GM12878 (cell line): ENCODE measurements around the gene SPHKAP. TPM values are rescaled to one million over a fixed set of nuclear protein-coding genes. Genes with fewer than 3 reads are reported as not detected.
"Not testable (repeated sequence)": the region's sequence is repeated elsewhere in the genome, so short reads cannot be mapped to it uniquely, and the experiment has no call there.

ENCODE experiments used
- ATAC-seq: fragments of 200-7000 bp; cut with Tn5 transposase; 3 replicates; pipeline ENCODE4 v1.9.1; 2020; ENCODE audit warnings: mild to moderate bottlenecking, moderate library complexity
- BruUV-seq: library from RNA; stranded (reverse); fragments of 400-500 nt; replicated peaks from 2 replicates; lab custom pipeline; 2021; lab: Mats Ljungman, UMichigan
- CTCF ChIA-PET: fragments of 300-600 bp; sonication (Branson Sonifier 250); formaldehyde crosslinking; extraction: SDS; loops from one replicate; lab custom pipeline; 2021; ENCODE audit warnings: inconsistent platforms; lab: Yijun Ruan, JAX
- POLR2A ChIA-PET: fragments of 350-600 bp; formaldehyde crosslinking; extraction: SDS; loops from one replicate; lab custom pipeline; 2021; ENCODE audit warnings: inconsistent platforms; lab: Charles Lee
- RAD21 ChIA-PET: fragments of 300-600 bp; sonication (Branson Sonifier 250); formaldehyde crosslinking; loops from one replicate; lab custom pipeline; 2023; ENCODE audit warnings: antibody characterized with exemption; ENCODE audit not compliant: unreplicated experiment; lab: Charles Lee
- SMC1A ChIA-PET: fragments of 300-600 bp; sonication (Branson Sonifier 250); formaldehyde crosslinking; loops from one replicate; lab custom pipeline; 2023; ENCODE audit not compliant: unreplicated experiment, uncharacterized antibody; lab: Charles Lee
- DNase-seq: peaks from one replicate; pipeline ENCODE4 v3.0.0-alpha.2; 2011; ENCODE audit warnings: low read depth, low spot score
- FAIRE-seq: peaks from 3 replicates; lab custom pipeline; 2011; peaks lifted over from hg19 to GRCh38; lab: Jason Lieb, UNC
- H2AFZ ChIP-seq: 2 replicates; pipeline ENCODE4 v1.6.0; 2011; ENCODE audit warnings: low read depth, low read length, control low read depth; ENCODE audit not compliant: control insufficient read depth
- H3K27ac ChIP-seq: 2 replicates; pipeline ENCODE4 v1.5.1; 2011; ENCODE audit warnings: control low read depth; ENCODE audit not compliant: control insufficient read depth, insufficient read depth
- H3K27me3 ChIP-seq, 2 experiments: replicated peaks in 1 of 2; 2 replicates each; pipeline versions ENCODE4 v1.6.0 to v1.6.1; 2011; ENCODE audit warnings: low read length in 1 of 2; ENCODE audit not compliant: control insufficient read depth in 2 of 2, insufficient read depth in 2 of 2
- H3K36me3 ChIP-seq, 2 experiments: 2 replicates each; pipeline ENCODE4 v1.5.1; 2011; ENCODE audit warnings: low read length in 1 of 2; ENCODE audit not compliant: control insufficient read depth in 2 of 2, insufficient read depth in 2 of 2
- H3K4me1 ChIP-seq: 2 replicates; pipeline ENCODE4 v1.6.1; 2011; ENCODE audit warnings: mild to moderate bottlenecking, low read length, moderate library complexity, mixed read lengths; ENCODE audit not compliant: control insufficient read depth, insufficient read depth
- H3K4me2 ChIP-seq: 2 replicates; pipeline ENCODE4 v1.6.0; 2011; ENCODE audit warnings: control low read depth; ENCODE audit not compliant: control insufficient read depth, insufficient read depth
- H3K4me3 ChIP-seq: fragments of 200-600 bp; sonication (generic); 2 replicates; pipeline ENCODE4 v1.5.1; 2016
- H3K79me2 ChIP-seq: 2 replicates; pipeline ENCODE4 v1.6.0; 2011; ENCODE audit warnings: low read length; ENCODE audit not compliant: control insufficient read depth, insufficient read depth
- H3K9ac ChIP-seq: 2 replicates; pipeline ENCODE4 v1.8.0; 2011; ENCODE audit warnings: low read length, control low read depth, mixed read lengths; ENCODE audit not compliant: control insufficient read depth, insufficient read depth
- H3K9me3 ChIP-seq: replicated peaks from 3 replicates; pipeline ENCODE4 v1.5.1; 2011; ENCODE audit warnings: mild to moderate bottlenecking, low read length; ENCODE audit not compliant: control insufficient read depth, insufficient read depth
- H4K20me1 ChIP-seq: 2 replicates; pipeline ENCODE4 v1.6.0; 2011; ENCODE audit not compliant: control insufficient read depth, insufficient read depth
- BCL11A ChIP-seq: IDR thresholded peaks from 2 replicates; pipeline ENCODE4 v1.6.1; 2011; ENCODE audit warnings: low read depth, low read length
- HCFC1 ChIP-seq: fragments of 150-350 bp; IDR thresholded peaks from 2 replicates; pipeline ENCODE4 v1.6.1; 2014; ENCODE audit warnings: low read length
- HDAC2 ChIP-seq: fragments of 200-600 bp; sonication (generic); IDR thresholded peaks from 2 replicates; pipeline ENCODE4 v1.6.1; 2017
- JUND ChIP-seq: IDR thresholded peaks from 2 replicates; pipeline ENCODE4 v1.6.1; 2012; ENCODE audit warnings: low read depth, mild to moderate bottlenecking, low read length, improper control_type of control experiment, moderate library complexity
- KDM1A ChIP-seq: fragments of 200-600 bp; sonication (generic); IDR thresholded peaks from 2 replicates; pipeline ENCODE4 v1.6.1; 2016; ENCODE audit warnings: borderline replicate concordance
- NBN ChIP-seq: fragments of 450-650 bp; IDR thresholded peaks from 2 replicates; pipeline ENCODE4 v1.6.1; 2016
- POLR2AphosphoS5 ChIP-seq: IDR thresholded peaks from 2 replicates; pipeline ENCODE4 v1.6.1; 2011; ENCODE audit warnings: mild to moderate bottlenecking, low read length, inconsistent platforms
- SMAD1 ChIP-seq: fragments of 450-650 bp; IDR thresholded peaks from 2 replicates; pipeline ENCODE4 v1.6.1; 2018; ENCODE audit warnings: mild to moderate bottlenecking, low read depth; ENCODE audit not compliant: partially characterized antibody
- SP1 ChIP-seq: IDR thresholded peaks from one replicate; pipeline ENCODE4 v1.6.1; 2011; ENCODE audit warnings: low read depth, low read length
- SUZ12 ChIP-seq: fragments of 200-600 bp; sonication (generic); IDR thresholded peaks from one replicate; pipeline ENCODE4 v1.6.1; 2018; ENCODE audit warnings: antibody characterized with exemption, mild to moderate bottlenecking; ENCODE audit not compliant: unreplicated experiment
- WGBS: methylation state at CpG from one replicate; pipeline ENCODE4 v1.1.6; 2016; ENCODE audit warnings: low lambda C conversion rate; ENCODE audit not compliant: insufficient replicate concordance, insufficient coverage; ENCODE audit errors: missing lambda C conversion rate; 5-methylcytosine and 5-hydroxymethylcytosine counted together
- in situ Hi-C: fragments of 300-500 bp; cut with MboI; formaldehyde crosslinking; loops from 9 replicates; pipeline ENCODE4 v1.14.3; 2018; ENCODE audit warnings: mixed read lengths
- intact Hi-C: fragments of 100-400 bp; cut with micrococcal nuclease; formaldehyde crosslinking; loops from one replicate; pipeline ENCODE4 v1.14.2; 2022; ENCODE audit not compliant: unreplicated experiment
- polyA plus RNA-seq, 11 experiments: library from polyadenylated mRNA; depleted of rRNA in 4 of 11; unstranded in 6 of 11; stranded (reverse) in 5 of 11; fragments of >200 nt; fragmentation: Nextera tagmentation in 4 of 11; fragmentation: Illumina TruSeq in 1 of 11; extraction: Ambion mirVana in 4 of 11; extraction: Trizol in 1 of 11; gene quantifications; 1 replicate in 1 of 11; 2 replicates in 10 of 11; pipeline versions ENCODE4 v1.2.1 to v1.2.3, GENCODE V29; 2011 to 2016; ENCODE audit warnings: inconsistent platforms in 2 of 11, missing spikeins in 2 of 11, low read depth in 1 of 11
- total RNA-seq, 4 experiments: library from RNA; depleted of rRNA in 3 of 4; stranded (reverse); fragments of >200 nt in 3 of 4; fragmentation: Illumina TruSeq in 1 of 4; extraction: Trizol in 1 of 4; gene quantifications; 2 replicates each; pipeline versions ENCODE4 v1.2.1 to v1.2.3, GENCODE V29; 2013 to 2021
- TF ChIP-seq, protein P1 (sequence below): fragments of 450-650 bp; formaldehyde crosslinking; IDR thresholded peaks from 2 replicates; pipeline ENCODE4 v1.4.0; 2022; ENCODE audit warnings: mild to moderate bottlenecking, moderate library complexity
- TF ChIP-seq, protein P2 (sequence below): IDR thresholded peaks from 2 replicates; pipeline ENCODE4 v1.6.1; 2012; ENCODE audit warnings: low read depth, low read length, improper control_type of control experiment

SPHKAP gene
- total and polyA plus RNA-seq, 10 of the 15 experiments (the other 5 are each of a cell fraction or from before 2014, with no cell fraction given) = 0.03 TPM; not detected in 9

DNA sequence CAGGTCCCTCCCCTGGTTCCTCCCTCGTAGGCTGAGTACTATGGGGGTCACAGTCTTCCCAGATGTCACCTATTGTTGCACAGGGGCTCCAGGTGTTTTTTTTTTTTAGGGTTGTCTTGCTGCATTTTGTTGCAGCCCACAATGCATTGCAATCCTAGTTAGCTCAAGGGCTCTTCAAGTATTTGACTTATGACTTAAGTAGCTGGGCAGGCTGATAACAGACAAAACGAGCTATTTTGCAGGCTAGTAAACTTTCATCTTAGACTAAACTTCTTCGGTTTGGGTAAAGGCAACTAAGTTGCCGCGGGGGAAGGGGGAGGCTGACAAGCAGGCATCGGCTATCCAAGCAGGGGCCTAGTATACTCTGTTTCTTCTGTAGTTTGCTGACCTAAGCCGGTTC, 245.2 kb downstream of the SPHKAP start:
- H3K9ac ChIP-seq, FAIRE-seq, BruUV-seq, H4K20me1 ChIP-seq, ATAC-seq, H3K4me1 ChIP-seq, H3K79me2 ChIP-seq, H2AFZ ChIP-seq, H3K27me3 ChIP-seq, RAD21 ChIA-PET, CTCF ChIA-PET, DNase-seq, H3K27ac ChIP-seq, H3K4me2 ChIP-seq, H3K36me3 ChIP-seq, H3K4me3 ChIP-seq, H3K9me3 ChIP-seq: not testable (repeated sequence)
- in situ Hi-C loops (loop anchor here (25.0 kb wide), 1 partner anchor 726 kb away; no protein-coding TSS in a partner anchor), intact Hi-C loops (loop anchor here (5.0 kb wide), 2 partner anchors 101 to 721 kb away; no protein-coding TSS in a partner anchor)
- WGBS = 50% methylated on average over 7 of the region's 7 CpGs
- SMC1A ChIA-PET = interaction anchor here (2.0 kb wide), 1 partner anchor 10 kb away, joined by 5 read pairs; no protein-coding TSS in a partner anchor
- POLR2A ChIA-PET = interaction anchor here (0.7 kb wide), 1 partner anchor 718 kb away, joined by 4 read pairs; no protein-coding TSS in a partner anchor

DNA sequence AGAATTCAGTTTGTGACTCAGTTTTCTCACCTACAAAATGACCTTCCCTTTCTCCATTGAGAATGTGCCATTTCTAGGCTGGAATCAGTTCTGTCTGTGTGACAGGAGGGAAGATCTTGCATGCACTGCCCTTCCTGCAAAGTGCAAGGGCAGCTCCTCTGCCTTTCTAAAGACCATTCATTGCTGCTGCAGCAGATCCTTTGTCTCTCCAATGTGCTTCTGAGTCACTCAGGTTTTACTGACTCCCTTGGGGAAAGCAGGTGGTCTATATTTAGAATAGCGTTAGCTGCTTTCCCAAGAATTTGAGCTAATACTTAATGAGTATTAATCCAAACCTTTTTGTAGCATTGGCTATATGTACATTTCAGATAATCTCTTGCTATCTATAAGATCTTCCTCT, 247.6 kb downstream of the SPHKAP start:
- BruUV-seq = no TSS peak
- no peaks in the 10 kb centered on the region for H3K9me3 ChIP-seq
- H4K20me1 ChIP-seq = no peaks in the 10 kb centered on the region
- H3K79me2 ChIP-seq = no peaks in the 10 kb centered on the region
- no peak overlapping the region for H3K9ac ChIP-seq
- intact Hi-C loops (no loop called here), in situ Hi-C loops (loop anchor here (25.0 kb wide), 1 partner anchor 728 kb away; no protein-coding TSS in a partner anchor)
- 0% methylated on average over 1 of the region's 1 CpG for WGBS
- no peak for FAIRE-seq
- DNase-seq = no peak
- H2AFZ ChIP-seq = no peak overlapping the region
- H3K27ac ChIP-seq = no peak overlapping the region
- POLR2A ChIA-PET = no interaction called here
- H3K4me1 ChIP-seq = no peaks in the 10 kb centered on the region
- H3K27me3 ChIP-seq = peaks cover 0 to 1% of the 10 kb centered on the region in 2 experiments; a peak in 2 of 4 replicates
- SMC1A ChIA-PET = no interaction called here
- RAD21 ChIA-PET = no interaction called here
- no peak overlapping the region for H3K4me3 ChIP-seq
- H3K36me3 ChIP-seq = no peaks in the 10 kb centered on the region
- H3K4me2 ChIP-seq = no peak overlapping the region
- ATAC-seq = no peak
- CTCF ChIA-PET = interaction anchor here (0.6 kb wide), 2 partner anchors 757 to 1579 kb away, joined by 3 read pairs; no protein-coding TSS in a partner anchor
- TF ChIP-seq KDM1A = no peak
- TF ChIP-seq HCFC1 = no peak
- TF ChIP-seq BCL11A = no peak
- no peak for TF ChIP-seq POLR2AphosphoS5
- TF ChIP-seq SMAD1 = no peak
- TF ChIP-seq SP1 = no peak
- TF ChIP-seq HDAC2 = no peak
- TF ChIP-seq NBN = no peak
- no peak for TF ChIP-seq SUZ12
- TF ChIP-seq, protein P1, sequence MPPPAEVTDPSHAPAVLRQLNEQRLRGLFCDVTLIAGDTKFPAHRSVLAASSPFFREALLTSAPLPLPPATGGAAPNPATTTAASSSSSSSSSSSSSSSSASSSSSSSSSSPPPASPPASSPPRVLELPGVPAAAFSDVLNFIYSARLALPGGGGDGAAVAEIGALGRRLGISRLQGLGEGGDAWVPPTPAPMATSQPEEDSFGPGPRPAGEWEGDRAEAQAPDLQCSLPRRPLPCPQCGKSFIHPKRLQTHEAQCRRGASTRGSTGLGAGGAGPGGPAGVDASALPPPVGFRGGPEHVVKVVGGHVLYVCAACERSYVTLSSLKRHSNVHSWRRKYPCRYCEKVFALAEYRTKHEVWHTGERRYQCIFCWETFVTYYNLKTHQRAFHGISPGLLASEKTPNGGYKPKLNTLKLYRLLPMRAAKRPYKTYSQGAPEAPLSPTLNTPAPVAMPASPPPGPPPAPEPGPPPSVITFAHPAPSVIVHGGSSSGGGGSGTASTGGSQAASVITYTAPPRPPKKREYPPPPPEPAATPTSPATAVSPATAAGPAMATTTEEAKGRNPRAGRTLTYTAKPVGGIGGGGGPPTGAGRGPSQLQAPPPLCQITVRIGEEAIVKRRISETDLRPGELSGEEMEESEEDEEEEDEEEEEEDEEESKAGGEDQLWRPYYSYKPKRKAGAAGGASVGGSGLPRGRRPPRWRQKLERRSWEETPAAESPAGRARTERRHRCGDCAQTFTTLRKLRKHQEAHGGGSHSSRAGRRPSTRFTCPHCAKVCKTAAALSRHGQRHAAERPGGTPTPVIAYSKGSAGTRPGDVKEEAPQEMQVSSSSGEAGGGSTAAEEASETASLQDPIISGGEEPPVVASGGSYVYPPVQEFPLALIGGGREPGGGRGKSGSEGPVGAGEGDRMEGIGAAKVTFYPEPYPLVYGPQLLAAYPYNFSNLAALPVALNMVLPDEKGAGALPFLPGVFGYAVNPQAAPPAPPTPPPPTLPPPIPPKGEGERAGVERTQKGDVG (CRISPR knock-in tag) = no peak
- TF ChIP-seq, protein P2, sequence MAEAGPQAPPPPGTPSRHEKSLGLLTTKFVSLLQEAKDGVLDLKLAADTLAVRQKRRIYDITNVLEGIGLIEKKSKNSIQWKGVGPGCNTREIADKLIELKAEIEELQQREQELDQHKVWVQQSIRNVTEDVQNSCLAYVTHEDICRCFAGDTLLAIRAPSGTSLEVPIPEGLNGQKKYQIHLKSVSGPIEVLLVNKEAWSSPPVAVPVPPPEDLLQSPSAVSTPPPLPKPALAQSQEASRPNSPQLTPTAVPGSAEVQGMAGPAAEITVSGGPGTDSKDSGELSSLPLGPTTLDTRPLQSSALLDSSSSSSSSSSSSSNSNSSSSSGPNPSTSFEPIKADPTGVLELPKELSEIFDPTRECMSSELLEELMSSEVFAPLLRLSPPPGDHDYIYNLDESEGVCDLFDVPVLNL = no peak
- TF ChIP-seq JUND = no peak
